ENCODE measurements around the gene CCDC63.

GRCh38 chr12:110937104-110937641 lies 90.4 kb downstream of the CCDC63 start:
- TF ChIP-seq SMARCE1 (IDR thresholded peaks at IDR 0.05; ENCODE audit: borderline replicate concordance) = no peak
- no peak for TF ChIP-seq CHD2 (IDR thresholded peaks at IDR 0.05; ENCODE audit: low read depth, low read length)
- TF ChIP-seq CTCF (CRISPR knock-in tag; IDR thresholded peaks at IDR 0.05) = peak; percentile 90
- TF ChIP-seq SP2 (CRISPR knock-in tag; IDR thresholded peaks at IDR 0.05) = no peak
- TF ChIP-seq ZNF709 (CRISPR knock-in tag; IDR thresholded peaks at IDR 0.05) = no peak
- TF ChIP-seq SOX5 (CRISPR knock-in tag; IDR thresholded peaks at IDR 0.05; ENCODE audit: borderline replicate concordance) = no peak
- TF ChIP-seq NFRKB (IDR thresholded peaks at IDR 0.05) = no peak

Measured in HepG2 (cell line).